Muscle layer of duodenum (tissue), 2 donors: ENCODE measurements around the gene USP8.

Experiments used
- H3K27ac ChIP-seq: one replicate; pipeline ENCODE4 v1.7.0; 2013; ENCODE audit warnings: mild to moderate bottlenecking, low read length
- H3K27me3 ChIP-seq: one replicate; pipeline ENCODE4 v1.7.0; 2013; ENCODE audit warnings: low read depth, mild to moderate bottlenecking, control low read depth, low read length
- H3K36me3 ChIP-seq, 2 donors: one replicate each; pipeline ENCODE4 v1.7.0; 2013; ENCODE audit warnings: low read length in 2 of 2, control low read depth in 1 of 2, mild to moderate bottlenecking in 1 of 2; ENCODE audit not compliant: insufficient read depth in 2 of 2, control insufficient read depth in 1 of 2
- H3K4me1 ChIP-seq, 2 donors: one replicate each; pipeline ENCODE4 v1.7.0; 2013; ENCODE audit warnings: low read length in 2 of 2, mild to moderate bottlenecking in 2 of 2, control low read depth in 1 of 2, moderate library complexity in 1 of 2; ENCODE audit not compliant: insufficient read depth in 2 of 2, control insufficient read depth in 1 of 2
- H3K4me3 ChIP-seq, 2 donors: one replicate each; pipeline ENCODE4 v1.7.0; 2013; ENCODE audit warnings: low read length in 2 of 2, low read depth in 1 of 2, mild to moderate bottlenecking in 1 of 2
- H3K9me3 ChIP-seq, 2 donors: one replicate each; pipeline ENCODE4 v1.7.0; 2013; ENCODE audit warnings: low read length in 2 of 2, control low read depth in 1 of 2, mild to moderate bottlenecking in 1 of 2; ENCODE audit not compliant: control insufficient read depth in 1 of 2
- donor health status: healthy.

USP8 gene

DNA sequence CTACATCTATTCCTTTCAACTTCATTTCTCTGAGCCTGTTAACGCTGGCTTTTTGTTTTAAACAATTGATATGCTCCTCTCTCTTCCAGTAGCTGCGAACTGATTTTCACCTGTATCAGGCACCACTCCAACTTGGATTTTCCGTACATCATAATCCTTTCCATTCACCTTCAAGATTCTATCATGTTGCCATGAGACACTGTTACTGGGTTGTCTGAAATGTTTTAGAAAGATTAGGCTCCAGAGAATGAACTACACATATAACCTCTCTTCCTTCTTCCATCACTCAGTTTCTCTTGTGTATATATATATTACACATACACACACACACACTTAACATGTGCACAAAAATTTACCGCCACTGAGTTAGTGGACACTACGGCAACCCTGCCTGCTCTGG is 122.4 kb downstream of the USP8 start, which contains the start of gene USP50:
Gene USP50 (minus strand): TSS at position 101 of the 400 bp plus-strand sequence. CDS start 141 bp downstream, outside the sequence.
- Histone ChIP-seq H3K4me3 (no peak within 1 kb of the TSS), H3K9me3 (no peaks in the 10 kb centered on the region), H3K36me3 (no peaks in the 10 kb centered on the region), H3K27me3 (no peaks in the 10 kb centered on the region), H3K27ac (no peak within 1 kb of the TSS), H3K4me1 (no peaks in the 10 kb centered on the region)

DNA sequence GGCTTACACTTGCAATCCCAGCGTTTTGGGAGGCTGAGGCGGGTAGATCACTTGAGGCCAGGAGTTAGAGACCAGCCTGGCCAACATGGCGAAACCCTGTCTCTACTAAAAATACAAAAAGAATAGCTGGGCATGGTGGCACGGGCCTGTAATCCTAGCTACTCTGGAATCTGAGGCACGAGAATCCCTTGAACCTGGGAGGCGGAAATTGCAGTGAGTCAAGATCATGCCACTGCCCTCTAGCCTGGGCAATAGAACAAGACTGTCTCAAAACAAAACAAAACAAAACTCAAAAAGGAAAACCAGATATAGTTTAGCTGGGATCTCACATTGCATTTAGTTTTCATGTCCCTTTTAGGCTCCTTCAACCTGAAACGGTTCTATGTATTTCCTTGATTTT is 125.1 kb downstream of the USP8 start:
- Histone ChIP-seq H3K4me3 (no peak overlapping the region), H3K4me1 (no peaks in the 10 kb centered on the region), H3K9me3 (no peaks in the 10 kb centered on the region), H3K27ac (no peak overlapping the region), H3K27me3 (no peaks in the 10 kb centered on the region), H3K36me3 (no peaks in the 10 kb centered on the region)

DNA sequence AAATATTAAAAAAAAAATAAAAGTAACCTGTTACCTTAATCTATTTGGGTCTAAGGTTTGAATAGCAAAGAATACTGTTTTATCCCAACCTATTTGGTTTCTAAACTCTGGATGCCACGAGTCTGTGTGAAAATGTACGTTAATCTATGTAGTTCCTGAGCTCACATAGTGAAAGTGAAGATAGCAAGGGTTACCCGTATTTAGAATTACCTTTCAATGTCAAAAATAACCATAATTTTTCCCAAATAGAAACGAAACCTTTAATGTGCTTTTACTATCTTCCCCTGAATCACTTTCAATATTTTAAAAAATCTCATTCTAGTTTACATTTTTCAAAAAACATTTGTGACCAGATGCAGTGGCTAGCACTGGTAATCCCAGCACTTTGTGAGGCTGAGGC is 128.0 kb downstream of the USP8 start:
- Histone ChIP-seq H3K36me3 (no peaks in the 10 kb centered on the region), H3K27me3 (no peaks in the 10 kb centered on the region), H3K4me1 (no peaks in the 10 kb centered on the region), H3K4me3 (no peak overlapping the region), H3K9me3 (no peaks in the 10 kb centered on the region), H3K27ac (no peak overlapping the region)

DNA sequence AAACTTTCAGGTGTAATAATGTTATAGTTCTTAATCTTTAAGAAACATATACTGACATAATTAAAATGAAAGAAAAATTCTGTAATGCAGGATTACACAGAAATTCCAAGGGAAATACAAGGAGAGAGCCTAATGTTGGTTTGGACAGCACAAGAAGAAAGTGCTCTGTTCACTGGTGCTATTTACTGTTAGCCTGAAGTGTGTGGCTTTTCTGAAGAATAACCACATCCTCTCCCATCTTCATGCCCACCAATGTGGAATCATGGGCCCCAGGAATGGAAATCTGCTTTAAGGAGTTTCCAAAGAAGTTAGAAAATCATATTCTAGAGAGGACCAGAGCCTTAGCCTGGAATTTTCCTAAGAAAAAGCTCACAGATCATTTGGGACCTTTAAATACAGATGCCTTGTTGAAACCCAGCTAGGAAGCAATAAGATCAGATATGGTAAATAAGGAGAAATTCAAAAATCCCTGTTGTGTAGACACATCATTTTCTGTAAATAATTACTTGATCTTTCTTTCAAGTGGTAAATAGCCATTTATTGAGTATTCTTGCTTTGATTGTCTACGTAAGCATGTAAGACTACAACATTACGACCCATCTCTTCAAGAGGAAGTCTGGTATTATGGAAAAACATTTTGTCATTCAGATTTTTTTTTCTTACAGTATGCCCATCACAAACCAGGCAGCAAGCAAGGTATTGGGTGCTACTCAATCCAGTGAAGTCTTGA is 132.6 kb downstream of the USP8 start:
- no peak overlapping the region for H3K27ac ChIP-seq
- H3K27me3 ChIP-seq = no peaks in the 10 kb centered on the region
- H3K9me3 ChIP-seq = no peaks in the 10 kb centered on the region
- H3K4me1 ChIP-seq = no peaks in the 10 kb centered on the region
- peaks cover 11 to 13% of the 10 kb centered on the region in 2 donors for H3K36me3 ChIP-seq
- no peak overlapping the region for H3K4me3 ChIP-seq

DNA sequence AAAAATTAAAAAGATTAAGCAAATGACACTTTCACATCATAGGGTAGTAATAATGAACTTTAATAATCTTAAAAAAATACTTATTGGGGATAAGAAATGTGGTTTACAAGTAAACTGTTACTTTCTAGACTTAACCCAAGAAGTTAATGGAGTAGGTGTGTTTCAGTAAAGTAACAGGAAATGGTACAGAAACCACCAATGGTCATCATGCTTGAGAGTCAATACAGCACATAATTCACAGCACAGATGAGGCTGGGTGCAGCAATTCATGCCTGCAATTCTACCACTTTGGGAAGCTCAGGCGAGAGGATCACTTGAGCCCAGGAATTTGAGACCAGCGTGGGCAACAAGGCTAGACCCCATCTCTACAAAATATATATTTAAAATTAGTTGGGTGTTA is 133.8 kb downstream of the USP8 start:
- Histone ChIP-seq H3K27ac (no peak overlapping the region), H3K9me3 (no peaks in the 10 kb centered on the region), H3K27me3 (no peaks in the 10 kb centered on the region), H3K36me3 (peaks cover 11 to 13% of the 10 kb centered on the region in 2 donors), H3K4me3 (no peak overlapping the region), H3K4me1 (no peaks in the 10 kb centered on the region)

DNA sequence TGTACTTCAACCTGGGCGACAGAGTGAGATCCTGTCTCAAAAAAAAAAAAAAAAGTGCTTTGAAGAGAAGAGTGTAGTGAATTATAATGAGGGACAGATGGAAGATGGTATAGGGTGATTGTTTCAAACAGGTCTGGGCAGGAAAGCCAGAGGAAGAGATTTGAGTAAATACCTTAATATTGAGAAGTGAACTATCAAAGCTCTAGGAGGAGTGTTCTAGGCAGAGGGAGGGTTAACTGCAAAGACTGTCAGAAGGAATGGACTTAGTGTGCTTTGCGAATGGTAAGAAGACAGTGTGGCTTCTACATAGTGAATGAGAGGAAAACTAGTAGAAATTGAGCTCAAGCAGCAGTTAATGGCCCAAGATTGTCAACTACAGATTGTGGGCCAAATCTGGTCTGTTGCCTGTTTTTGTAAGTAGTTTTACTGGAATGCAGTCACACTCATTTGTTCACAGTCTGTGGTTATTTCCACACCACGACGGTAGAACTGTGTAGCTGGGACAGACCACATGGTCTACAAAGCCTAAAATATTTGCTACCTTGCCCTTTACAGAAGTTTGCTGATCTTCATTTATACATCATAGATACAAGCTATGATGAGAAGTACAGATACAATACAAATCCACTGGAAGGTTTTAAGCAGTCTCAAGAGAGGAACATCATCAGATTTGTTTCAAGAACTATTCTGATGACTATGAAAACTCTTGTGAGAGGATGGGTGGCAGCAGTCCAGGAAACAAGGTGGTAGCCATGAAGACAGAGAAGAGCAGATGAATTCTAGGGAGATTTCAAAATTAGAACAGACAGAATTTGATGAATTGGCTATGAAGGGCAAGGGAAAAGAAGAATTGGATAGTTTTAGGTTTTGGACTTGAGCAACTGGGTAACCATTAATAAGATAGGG is 138.8 kb downstream of the USP8 start:
- H3K4me3 ChIP-seq = no peak overlapping the region
- H3K27ac ChIP-seq = no peak overlapping the region
- H3K36me3 ChIP-seq = peaks cover 11 to 16% of the 10 kb centered on the region in 2 donors
- H3K4me1 ChIP-seq = no peaks in the 10 kb centered on the region
- H3K9me3 ChIP-seq = no peaks in the 10 kb centered on the region
- no peaks in the 10 kb centered on the region for H3K27me3 ChIP-seq

DNA sequence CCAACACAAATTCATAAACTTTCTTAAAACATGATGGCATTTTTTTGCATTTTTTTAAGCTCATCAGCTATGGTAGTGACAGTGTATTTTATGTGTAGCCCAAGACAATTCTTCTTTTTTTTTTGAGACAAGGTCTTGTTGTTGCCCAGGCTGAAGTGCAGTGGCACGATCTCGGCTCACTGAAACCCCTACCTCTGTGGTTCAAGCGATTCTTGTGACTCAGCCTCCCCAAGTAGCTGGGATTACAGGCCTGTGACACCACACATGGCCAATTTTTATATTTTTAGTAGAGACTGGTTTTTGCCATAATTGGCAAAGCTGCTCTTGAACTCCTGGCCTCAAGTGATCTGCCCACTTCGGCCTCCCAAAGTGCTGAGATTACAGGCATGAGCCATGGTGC is 139.6 kb downstream of the USP8 start:
- Histone ChIP-seq H3K36me3 (peaks cover 11 to 16% of the 10 kb centered on the region in 2 donors), H3K27me3 (no peaks in the 10 kb centered on the region), H3K27ac (no peak overlapping the region), H3K4me3 (no peak overlapping the region), H3K9me3 (no peaks in the 10 kb centered on the region), H3K4me1 (no peaks in the 10 kb centered on the region)
